OCI-LY7 (cell line): ENCODE measurements around the gene ADGRG3. TPM values are rescaled to one million over a fixed set of nuclear protein-coding genes. Genes with fewer than 3 reads are reported as not detected.

Experiments
- BruUV-seq: library from RNA; stranded (reverse); fragments of 400-500 nt; replicated peaks from 2 replicates; lab custom pipeline; 2021; lab: Mats Ljungman, UMichigan
- CTCF ChIA-PET: fragments of 300-600 bp; sonication (Branson Sonifier 250); formaldehyde crosslinking; loops from one replicate; lab custom pipeline; 2022; ENCODE audit warnings: antibody characterized with exemption; ENCODE audit not compliant: unreplicated experiment; lab: Charles Lee
- POLR2A ChIA-PET: fragments of 300-600 bp; sonication (Branson Sonifier 250); formaldehyde crosslinking; loops from one replicate; lab custom pipeline; 2022; ENCODE audit warnings: antibody characterized with exemption; lab: Charles Lee
- DNase-seq: peaks from one replicate; pipeline ENCODE4 v3.0.0-alpha.2; 2015; ENCODE audit warnings: low spot score
- H2AFZ ChIP-seq: fragments of 200-600 bp; sonication (generic), shearing (Covaris generic); 2 replicates; pipeline ENCODE4 v1.6.1; 2014; ENCODE audit warnings: mild to moderate bottlenecking, antibody characterized with exemption, low read length, moderate library complexity
- H3K27ac ChIP-seq: fragments of 200-600 bp; sonication (generic); 2 replicates; pipeline ENCODE4 v1.5.1; 2014; ENCODE audit warnings: mixed run types, low read depth, mild to moderate bottlenecking, moderate library complexity, low read length, inconsistent platforms; ENCODE audit not compliant: poor library complexity, severe bottlenecking
- H3K36me3 ChIP-seq: fragments of 200-600 bp; sonication (generic); 2 replicates; pipeline ENCODE4 v1.6.1; 2014; ENCODE audit warnings: mild to moderate bottlenecking, antibody characterized with exemption, low read length, moderate library complexity, mixed read lengths; ENCODE audit not compliant: insufficient read depth
- H3K4me1 ChIP-seq: fragments of 200-600 bp; sonication (generic); 2 replicates; pipeline ENCODE4 v1.5.1; 2014; ENCODE audit warnings: mild to moderate bottlenecking, low read length; ENCODE audit not compliant: insufficient read depth, poor library complexity, severe bottlenecking
- H3K4me2 ChIP-seq: fragments of 200-600 bp; sonication (generic); 2 replicates; pipeline ENCODE4 v1.6.1; 2014; ENCODE audit warnings: mild to moderate bottlenecking, low read length
- H3K4me3 ChIP-seq: fragments of 200-600 bp; sonication (generic); 2 replicates; pipeline ENCODE4 v1.5.1; 2014; ENCODE audit warnings: mild to moderate bottlenecking, low read depth, low read length; ENCODE audit not compliant: poor library complexity, severe bottlenecking
- H3K79me2 ChIP-seq: fragments of 200-600 bp; sonication (generic); 2 replicates; pipeline ENCODE4 v1.6.1; 2016; ENCODE audit warnings: low read depth, mild to moderate bottlenecking, low read length, moderate library complexity, mixed read lengths; ENCODE audit not compliant: insufficient read depth
- H3K9me2 ChIP-seq: fragments of 200-600 bp; sonication (generic); 2 replicates; pipeline ENCODE4 v1.6.1; 2016; ENCODE audit warnings: mild to moderate bottlenecking, low read length, mixed read lengths; ENCODE audit not compliant: insufficient read depth
- H3K9me3 ChIP-seq: fragments of 200-600 bp; sonication (generic); 2 replicates; pipeline ENCODE4 v1.6.1; 2014; ENCODE audit warnings: mild to moderate bottlenecking, mixed run types, low read length, mixed read lengths
- H4K20me1 ChIP-seq: fragments of 200-600 bp; sonication (generic); 2 replicates; pipeline ENCODE4 v1.6.1; 2014; ENCODE audit warnings: mild to moderate bottlenecking, antibody characterized with exemption, low read length, moderate library complexity, mixed read lengths; ENCODE audit not compliant: insufficient read depth
- EZH2phosphoT487 ChIP-seq: fragments of 200-600 bp; sonication (generic); IDR thresholded peaks from 2 replicates; pipeline ENCODE4 v1.6.1; 2018; ENCODE audit warnings: low read depth, borderline replicate concordance, mild to moderate bottlenecking, mixed run types, antibody characterized with exemption, low read length, moderate library complexity, mixed read lengths
- intact Hi-C: fragments of 100-400 bp; cut with micrococcal nuclease; formaldehyde crosslinking; loops from one replicate; pipeline ENCODE4 v1.10.0; 2022; ENCODE audit not compliant: unreplicated experiment
- total RNA-seq, 2 experiments: library from RNA; depleted of rRNA in 1 of 2; stranded (reverse); fragments of >200 nt in 1 of 2; shearing (Covaris generic) in 1 of 2; gene quantifications; 2 replicates each; pipeline ENCODE4 v1.2.3, GENCODE V29; 2014 to 2022
- TF ChIP-seq, protein P1 (sequence below): fragments of 200-600 bp; sonication (generic); conservative IDR thresholded peaks from 2 replicates; pipeline ENCODE4 v1.5.1; 2014; ENCODE audit warnings: mild to moderate bottlenecking, antibody characterized with exemption, low read length, moderate library complexity, mixed read lengths

Gene ADGRG3
- total RNA-seq, 2 experiments from 2014 or later: not detected

DNA sequence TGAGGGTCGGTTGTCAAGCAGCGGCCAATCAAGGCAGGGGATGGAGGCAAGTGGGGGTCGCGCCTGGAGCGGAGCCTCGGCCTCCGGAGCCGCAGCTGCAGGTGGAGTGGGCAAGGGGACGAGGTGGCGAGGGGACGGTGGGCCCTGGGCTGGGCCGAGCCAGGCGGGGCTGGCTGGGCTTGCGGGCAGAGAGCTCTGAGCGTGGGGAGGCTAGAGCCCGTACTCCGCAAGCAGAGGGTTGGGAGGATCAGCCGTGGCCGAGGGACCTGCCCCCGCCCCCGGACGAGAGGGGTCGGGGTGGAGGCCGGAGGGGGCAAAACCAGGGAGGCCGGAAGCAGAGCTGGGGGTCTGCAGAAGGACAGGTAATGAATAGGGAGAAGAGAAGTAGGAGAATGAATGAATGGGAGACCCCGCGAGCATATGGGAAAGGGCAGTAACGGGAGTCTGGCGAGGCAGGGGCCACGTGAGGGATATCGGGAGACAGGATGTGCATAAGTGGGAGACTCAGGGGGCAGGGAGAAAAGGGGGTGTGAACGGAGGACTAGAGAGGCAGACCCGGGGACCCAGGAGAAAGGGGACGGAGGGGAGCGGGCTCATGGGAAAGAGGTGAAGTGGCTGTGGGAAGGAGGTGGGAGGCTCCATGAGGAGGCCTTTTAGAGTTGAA, 67.8 kb downstream of the ADGRG3 start, which contains the start of gene KATNB1:
KATNB1 (plus strand) TSS at position 16 of the 664 bp plus-strand sequence. CDS start 1,474 bp downstream, outside the sequence.
- CTCF ChIA-PET: interaction anchor here (0.8 kb wide), 1 partner anchor 31 kb away, joined by 3 read pairs; no protein-coding TSS in a partner anchor
- POLR2A ChIA-PET: interaction anchor here (0.7 to 2.0 kb wide), 3 partner anchors 10 to 91 kb away, joined by 3 to 5 read pairs (median 3); no protein-coding TSS in a partner anchor
- H4K20me1 ChIP-seq: no peaks in the 10 kb centered on the region
- H3K36me3 ChIP-seq: peaks cover 9% of the 10 kb centered on the region; the same call in 1 of the 2 replicates
- peak within 1 kb of the TSS; percentile 95 for H2AFZ ChIP-seq
- no peaks in the 10 kb centered on the region for H3K9me3 ChIP-seq
- peak within 1 kb of the TSS; percentile 86 for H3K4me3 ChIP-seq
- no peaks in the 10 kb centered on the region for H3K79me2 ChIP-seq
- TF ChIP-seq EZH2phosphoT487: no peak
- TF ChIP-seq, protein P1, sequence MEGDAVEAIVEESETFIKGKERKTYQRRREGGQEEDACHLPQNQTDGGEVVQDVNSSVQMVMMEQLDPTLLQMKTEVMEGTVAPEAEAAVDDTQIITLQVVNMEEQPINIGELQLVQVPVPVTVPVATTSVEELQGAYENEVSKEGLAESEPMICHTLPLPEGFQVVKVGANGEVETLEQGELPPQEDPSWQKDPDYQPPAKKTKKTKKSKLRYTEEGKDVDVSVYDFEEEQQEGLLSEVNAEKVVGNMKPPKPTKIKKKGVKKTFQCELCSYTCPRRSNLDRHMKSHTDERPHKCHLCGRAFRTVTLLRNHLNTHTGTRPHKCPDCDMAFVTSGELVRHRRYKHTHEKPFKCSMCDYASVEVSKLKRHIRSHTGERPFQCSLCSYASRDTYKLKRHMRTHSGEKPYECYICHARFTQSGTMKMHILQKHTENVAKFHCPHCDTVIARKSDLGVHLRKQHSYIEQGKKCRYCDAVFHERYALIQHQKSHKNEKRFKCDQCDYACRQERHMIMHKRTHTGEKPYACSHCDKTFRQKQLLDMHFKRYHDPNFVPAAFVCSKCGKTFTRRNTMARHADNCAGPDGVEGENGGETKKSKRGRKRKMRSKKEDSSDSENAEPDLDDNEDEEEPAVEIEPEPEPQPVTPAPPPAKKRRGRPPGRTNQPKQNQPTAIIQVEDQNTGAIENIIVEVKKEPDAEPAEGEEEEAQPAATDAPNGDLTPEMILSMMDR: no peak
- no TSS peak for BruUV-seq
- peak within 1 kb of the TSS; percentile 93 for H3K4me2 ChIP-seq
- H3K27ac ChIP-seq: peak within 1 kb of the TSS; percentile 23
- peaks cover 16% of the 10 kb centered on the region for H3K4me1 ChIP-seq
- no peak for DNase-seq
- H3K9me2 ChIP-seq: no peaks in the 10 kb centered on the region
- intact Hi-C loops: loop anchor here (2.0 kb wide), 2 partner anchors 265 to 289 kb away; partner anchors contain the start of genes CIAPIN1, COQ9, USB1 and ZNF319

GRCh38 chr16:57736419-57737351, 68.6 kb downstream of the ADGRG3 start:
- H3K9me3 ChIP-seq: no peaks in the 10 kb centered on the region
- CTCF ChIA-PET: no interaction called here
- no peaks in the 10 kb centered on the region for H3K9me2 ChIP-seq
- intact Hi-C loops: no loop called here
- H3K4me3 ChIP-seq: peak overlapping the region; percentile 86
- peaks cover 9% of the 10 kb centered on the region; the same call in 1 of the 2 replicates for H3K36me3 ChIP-seq
- BruUV-seq: no TSS peak
- H2AFZ ChIP-seq: peak overlapping the region; percentile 62; the same call in 1 of the 2 replicates
- H3K4me2 ChIP-seq: peak overlapping the region; percentile 93
- peaks cover 16% of the 10 kb centered on the region for H3K4me1 ChIP-seq
- H3K79me2 ChIP-seq: no peaks in the 10 kb centered on the region
- DNase-seq: peak; percentile 53
- POLR2A ChIA-PET: interaction anchor here (0.7 to 2.0 kb wide), 4 partner anchors 9 to 150 kb away, joined by 3 to 5 read pairs (median 3); no protein-coding TSS in a partner anchor
- TF ChIP-seq EZH2phosphoT487: no peak
- TF ChIP-seq, protein P1: 0 out of 2 replicates have a peak, but pooled peaks have one; percentile 29
- H3K27ac ChIP-seq: peak overlapping the region; percentile 23
- H4K20me1 ChIP-seq: no peaks in the 10 kb centered on the region
